ENCODE measurements around the gene CERT1.

CERT1 gene

GRCh38 chr5:75381456-75381855, 130.0 kb downstream of the CERT1 start:
- DNase-seq, result no peak

- no peak for DNase-seq
Observed at GRCh38 chr5:75380099-75380498, 131.3 kb downstream of the CERT1 start.

- DNase-seq, result no peak
Observed at GRCh38 chr5:75375414-75375813, 136.0 kb downstream of the CERT1 start.

- DNase-seq, result no peak
Observed at GRCh38 chr5:75374394-75374814, 137.0 kb downstream of the CERT1 start.

DNA sequence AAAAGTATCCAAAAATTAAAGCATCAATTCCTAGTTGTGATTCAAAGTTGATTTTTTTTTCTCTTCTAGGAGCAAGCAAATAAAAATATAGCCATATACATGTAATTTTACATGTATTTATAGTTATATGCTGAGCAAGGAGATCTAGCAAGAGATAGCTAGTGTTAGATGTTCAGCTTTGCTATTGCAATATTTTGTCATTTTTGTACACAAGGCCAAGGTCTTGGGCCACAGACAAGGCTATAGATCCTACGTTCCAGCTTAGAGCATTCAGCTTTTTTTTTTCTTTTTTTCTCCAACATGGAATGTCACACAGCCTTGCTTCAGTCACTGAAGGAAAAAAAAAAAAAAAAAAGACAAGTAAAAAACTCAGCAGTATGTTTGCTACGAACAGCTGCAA, 137.6 kb downstream of the CERT1 start:
- no peak for DNase-seq

DNA sequence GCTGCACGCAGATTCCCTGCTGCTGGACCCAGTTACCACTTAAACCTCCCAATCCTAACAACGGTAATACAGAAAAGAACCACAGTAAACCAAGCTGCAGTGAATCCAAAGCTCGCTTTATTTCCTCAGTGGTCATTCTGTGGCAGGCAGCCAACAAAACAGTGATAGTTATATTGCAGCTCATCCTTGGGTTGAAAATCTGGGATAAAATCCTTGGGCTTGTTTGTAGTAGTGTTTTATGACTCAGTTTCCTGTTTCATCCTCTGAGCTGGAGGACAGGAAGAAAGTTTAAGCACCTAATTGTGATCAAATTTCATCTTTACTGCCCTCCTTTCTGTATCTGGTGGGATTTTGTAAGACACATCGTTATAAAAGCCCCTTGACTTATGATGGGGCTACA, 143.0 kb downstream of the CERT1 start:
- no peak for DNase-seq

DNA sequence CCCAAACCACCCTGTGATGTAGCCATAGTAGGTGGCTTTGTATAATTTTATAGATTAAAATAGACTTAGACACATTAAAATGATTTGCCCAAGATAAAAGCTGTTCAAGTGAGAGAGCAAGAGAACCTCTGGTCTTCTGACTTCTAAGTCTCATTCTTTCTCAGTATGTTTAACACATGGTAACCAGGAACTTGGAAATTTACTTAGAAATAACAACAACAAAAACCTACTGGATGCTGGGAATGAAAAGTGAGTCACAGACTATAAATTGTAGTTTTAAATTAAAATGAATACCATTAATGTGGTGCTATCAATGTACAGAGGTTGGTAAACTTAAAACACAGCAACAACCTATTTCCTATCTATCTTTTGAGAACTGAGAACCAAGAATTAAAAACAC, 144.0 kb downstream of the CERT1 start:
- DNase-seq, result no peak

DNA sequence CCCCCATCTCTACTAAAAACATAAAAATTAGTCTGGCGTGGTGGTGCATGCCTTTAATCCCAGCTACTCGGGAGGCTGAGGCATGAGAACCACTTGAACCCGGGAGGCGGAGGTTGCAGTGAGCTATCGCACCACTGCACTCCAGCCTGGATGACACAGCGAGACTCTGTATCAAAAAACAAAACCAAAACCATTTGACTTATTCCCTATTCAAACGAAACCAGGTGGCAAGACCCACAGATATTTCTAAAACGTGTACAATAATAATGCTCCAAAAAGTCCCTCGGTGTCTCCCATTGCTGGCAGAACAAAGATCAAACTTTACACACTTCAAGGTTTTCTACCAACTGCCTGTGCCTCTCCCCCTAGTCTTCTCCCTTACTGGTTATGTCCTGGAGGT, 144.6 kb downstream of the CERT1 start:
- DNase-seq, result no peak

DNA sequence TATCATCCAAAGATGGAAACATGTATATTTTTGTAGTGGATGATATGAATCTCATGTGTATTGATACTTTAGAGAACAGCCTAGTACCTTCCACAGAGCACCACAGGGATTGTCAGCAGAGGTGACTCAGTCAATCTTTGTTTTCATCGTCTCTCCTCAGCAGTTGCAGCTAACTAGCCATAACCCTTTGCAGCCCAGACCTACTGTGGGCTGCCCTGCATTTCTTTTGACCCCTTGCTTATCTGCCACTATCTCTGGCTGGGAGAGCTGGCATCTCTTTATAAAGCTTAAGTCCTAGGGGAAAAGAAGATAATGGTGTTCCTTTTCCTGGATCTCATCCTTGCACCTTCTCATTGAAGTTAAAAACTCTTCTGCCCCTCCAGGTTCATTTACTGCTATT, 145.7 kb downstream of the CERT1 start:
- DNase-seq, result no peak

DNA sequence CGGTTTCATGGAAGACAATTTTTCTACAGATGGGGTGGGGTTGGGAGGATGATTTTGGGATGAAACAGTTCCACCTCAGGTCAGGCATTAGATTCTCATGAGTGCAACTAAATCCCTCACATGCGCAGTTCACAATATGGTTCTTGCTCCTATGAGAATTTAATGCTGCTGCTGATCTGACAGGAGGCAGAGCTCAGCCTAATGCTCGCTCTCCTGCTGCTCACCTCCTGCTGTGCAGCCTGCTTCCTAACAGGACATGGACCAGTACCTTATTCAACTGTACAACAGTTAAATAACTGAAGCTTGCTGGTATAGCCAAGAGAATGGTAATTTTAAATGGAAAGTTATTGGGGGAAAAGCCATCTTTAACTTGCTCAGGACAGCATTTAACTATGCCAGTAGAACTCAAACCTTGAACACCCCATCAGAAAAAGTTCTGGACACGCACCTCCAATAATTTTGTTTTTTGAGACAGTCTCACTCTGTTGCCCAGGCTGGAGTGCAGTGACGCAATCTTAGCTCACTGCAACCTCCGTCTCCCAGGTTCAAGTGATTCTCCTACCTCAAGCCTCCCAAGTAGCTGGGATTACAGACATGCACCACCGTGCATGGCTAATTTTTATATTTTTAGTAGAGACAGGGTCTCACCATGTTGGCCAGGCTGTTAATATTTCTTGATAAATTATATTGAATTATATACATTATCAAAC, 146.7 kb downstream of the CERT1 start:
- peak; percentile 5 to 47 for DNase-seq

DNA sequence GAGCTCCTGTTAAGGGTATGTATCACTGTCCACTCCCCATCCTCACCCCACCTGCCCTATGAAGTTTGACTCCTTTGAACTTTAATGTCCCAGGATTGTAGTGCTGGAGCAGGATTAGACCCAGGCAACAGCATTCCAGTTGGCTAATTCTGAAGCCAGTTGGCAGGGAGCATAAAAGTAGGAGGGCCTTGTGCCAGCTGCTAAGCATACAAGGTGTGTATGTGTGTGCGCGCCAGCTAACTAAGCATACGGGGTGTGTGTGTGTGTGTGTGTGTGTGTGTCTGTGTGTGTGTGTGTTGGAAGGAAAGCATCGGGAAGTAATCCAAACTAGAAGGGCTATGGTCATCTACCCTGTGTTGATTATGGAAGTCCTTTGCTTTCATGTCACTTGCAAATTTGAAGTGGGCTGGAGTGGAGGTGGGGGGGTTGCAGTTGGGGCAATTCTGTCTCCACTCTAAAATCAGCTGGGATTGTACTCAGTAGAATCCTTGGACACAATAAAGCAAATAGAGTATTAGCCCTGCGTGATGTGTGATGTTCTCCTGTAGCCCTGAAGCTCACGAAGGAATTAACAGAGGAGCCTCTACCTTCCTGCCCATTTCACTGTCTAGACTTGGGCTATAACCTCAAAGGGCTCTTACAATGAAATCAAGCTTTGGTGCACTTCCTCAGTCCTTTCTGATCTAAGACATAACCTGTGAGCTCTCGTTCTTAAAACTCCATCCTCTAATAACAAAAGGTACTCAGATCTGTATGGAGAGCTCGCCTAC, 147.5 kb downstream of the CERT1 start:
- DNase-seq, result peak in 1 of 2 experiments; percentile 38

DNA sequence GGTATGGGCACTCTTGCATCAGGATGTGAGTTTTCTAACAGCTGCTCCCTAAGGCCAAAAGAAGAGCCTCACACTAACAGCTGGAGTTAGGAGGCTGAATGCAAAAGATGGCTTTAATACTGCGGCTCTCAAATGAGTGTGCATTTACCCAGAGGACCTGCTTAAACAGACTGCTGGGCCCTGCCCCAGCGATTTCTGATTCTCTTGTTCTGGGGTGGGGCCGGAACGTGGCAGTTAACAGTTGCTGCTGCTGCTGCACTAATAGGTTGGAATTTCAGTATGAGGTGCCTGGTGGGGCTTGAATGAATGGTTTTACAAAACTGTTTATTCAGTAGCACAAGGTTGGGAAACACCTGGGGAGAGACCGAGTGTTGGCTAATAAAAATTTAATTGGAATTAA, 148.3 kb downstream of the CERT1 start:
- no peak for DNase-seq

DNA sequence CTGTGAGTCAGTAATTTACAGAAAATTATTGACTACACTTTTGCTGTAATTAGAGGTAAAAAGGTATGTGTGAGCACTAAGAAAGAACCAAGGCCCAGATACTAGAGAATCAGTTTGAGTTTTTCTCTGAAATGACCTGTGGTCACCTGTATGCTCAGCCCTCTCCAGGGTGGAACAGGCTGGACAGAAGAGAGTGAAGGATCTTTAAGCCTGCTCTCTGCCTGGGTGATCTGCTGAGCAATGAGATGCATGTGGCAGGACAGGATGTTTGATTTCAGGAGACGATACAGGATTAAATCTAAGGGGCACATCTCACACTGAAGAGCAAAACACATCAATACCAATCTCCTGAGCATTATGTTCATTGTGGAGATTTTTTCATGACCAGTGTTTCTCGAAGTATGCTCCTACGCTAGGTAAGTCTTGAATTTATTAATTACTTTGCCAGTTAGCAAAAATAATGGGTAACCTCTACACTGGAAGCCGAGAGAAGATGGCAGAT, 148.9 kb downstream of the CERT1 start:
- DNase-seq, result no peak

DNA sequence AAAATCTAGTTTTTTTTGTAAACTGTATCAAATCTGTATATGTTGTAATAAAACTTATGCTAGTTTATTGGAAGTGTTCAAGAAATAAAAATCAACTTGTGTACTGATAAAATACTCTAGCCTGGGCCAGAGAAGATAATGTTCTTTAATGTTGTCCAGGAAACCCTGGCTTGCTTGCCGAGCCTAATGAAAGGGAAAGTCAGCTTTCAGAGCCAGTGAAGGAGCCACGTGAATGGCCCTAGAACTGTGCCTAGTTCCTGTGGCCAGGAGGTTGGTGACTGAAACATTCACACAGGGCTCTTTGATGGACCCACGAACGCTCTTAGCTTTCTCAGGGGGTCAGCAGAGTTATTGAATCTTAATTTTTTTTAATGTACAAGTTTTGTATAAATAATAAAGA, 150.1 kb downstream of the CERT1 start:
- DNase-seq, result no peak

GRCh38 chr5:75358117-75358516, 153.3 kb downstream of the CERT1 start:
- no peak for DNase-seq

DNA sequence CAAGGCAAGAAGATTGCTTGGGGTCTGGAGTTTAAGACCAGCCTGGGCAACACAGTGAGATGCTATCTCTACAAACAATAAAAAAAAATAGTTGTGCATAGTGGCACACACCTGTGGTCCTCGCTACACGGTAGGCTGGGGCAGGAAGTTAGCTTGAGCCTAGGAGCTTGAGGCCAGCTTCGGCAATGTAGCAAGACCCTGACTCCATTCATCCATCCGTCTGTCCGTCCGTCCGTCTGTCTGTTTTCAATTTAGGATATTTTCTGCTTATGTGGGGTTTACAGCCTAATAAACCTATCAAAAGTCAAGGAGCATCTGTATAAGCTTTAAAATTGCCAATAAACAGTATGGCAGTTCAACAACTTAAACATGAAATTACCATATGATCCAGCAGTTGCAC, 154.7 kb downstream of the CERT1 start:
- no peak for DNase-seq

DNA sequence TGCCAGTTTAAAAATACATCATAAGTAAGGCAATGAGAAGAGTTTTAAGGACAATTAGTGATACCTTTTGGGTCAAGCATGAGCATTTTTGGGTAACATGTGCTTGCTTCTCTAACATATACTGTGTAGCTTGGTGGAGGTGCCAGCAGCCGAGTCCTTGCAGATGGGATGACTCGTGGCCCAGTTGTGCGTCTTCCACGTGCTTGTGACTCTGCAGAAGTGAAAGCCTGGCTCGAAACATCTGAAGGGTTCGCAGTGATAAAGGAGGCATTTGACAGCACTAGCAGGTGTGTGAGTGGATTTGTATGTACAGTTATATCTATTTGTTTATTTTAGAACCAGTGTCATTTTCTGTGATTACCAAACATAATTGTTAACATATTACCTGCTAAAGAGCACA, 156.2 kb downstream of the CERT1 start:
- no peak for DNase-seq

DNA sequence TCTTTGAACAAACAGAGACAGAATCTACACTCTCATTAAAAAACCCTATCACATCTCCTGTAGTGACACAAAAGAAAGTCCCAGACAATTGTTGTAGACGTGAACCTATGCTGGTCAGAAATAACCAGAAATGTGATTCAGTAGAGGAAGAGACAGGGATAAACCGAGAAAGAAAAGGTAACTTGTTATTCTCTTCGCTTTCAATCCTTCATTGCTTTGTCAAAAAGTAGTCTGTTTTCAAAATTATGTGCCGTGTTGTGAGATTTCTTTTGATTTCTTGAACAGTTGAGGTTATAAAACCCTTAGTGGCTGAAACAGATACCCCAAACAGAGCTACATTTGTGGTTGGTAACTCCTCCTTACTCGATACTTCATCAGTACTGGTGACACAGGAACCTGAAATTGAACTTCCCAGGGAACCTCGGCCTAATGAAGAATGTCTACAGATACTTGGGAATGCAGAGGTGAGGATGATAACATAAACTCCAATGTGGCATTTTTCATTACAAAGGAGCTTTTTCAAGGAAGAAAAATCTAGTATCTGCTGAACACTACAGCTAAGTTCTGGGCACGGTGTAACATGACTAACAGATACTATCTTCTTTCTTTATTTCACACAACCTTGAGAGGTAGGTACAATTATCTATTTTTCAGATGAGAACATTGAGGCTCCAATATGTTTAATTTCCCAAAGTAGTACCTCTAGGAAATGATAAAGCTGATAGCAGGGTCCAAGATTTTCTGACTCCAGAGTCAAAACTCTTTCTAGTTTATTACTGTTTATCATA, 160.1 kb downstream of the CERT1 start:
- no peak for DNase-seq

GRCh38 chr5:75349663-75350062, 161.8 kb downstream of the CERT1 start:
- no peak for DNase-seq

GRCh38 chr5:75348241-75348640, 163.2 kb downstream of the CERT1 start:
- DNase-seq, result no peak

- no peak for DNase-seq
Observed at GRCh38 chr5:75342836-75343235, 168.6 kb downstream of the CERT1 start.

DNA sequence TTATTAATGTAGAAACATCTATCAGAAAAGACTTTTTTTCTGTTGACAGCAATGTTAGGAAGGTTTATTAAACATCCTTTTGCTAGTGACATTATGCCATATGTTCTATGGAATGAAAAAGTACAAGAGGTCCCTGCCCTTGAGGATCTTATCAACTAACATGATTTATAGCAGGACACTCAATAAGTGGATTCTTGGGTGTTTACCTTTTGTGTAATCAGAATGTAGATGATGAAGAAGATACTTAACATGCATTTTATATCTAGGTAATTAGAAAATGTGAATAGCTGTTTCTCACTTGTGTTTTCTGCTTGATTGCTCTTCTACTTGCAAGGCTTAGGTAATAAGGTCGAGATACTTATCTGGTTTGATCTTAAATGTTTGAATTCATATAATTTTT, 169.5 kb downstream of the CERT1 start:
- no peak for DNase-seq

- no peak for DNase-seq
Observed at GRCh38 chr5:75340714-75341478, 170.5 kb downstream of the CERT1 start.
